GM18499 (cell line): ENCODE data around the gene MDH1B.

Experiments
- ATAC-seq: cut with Tn5 transposase; IDR thresholded peaks from one replicate; pipeline ENCODE4 v1.9.1; 2021; ENCODE audit warnings: moderate number of reproducible peaks; ENCODE audit not compliant: insufficient read depth, unreplicated experiment

The MDH1B gene

GRCh38 chr2:206700156-206700555 lies 65.0 kb downstream of the MDH1B start:
- ATAC-seq = no peak

DNA sequence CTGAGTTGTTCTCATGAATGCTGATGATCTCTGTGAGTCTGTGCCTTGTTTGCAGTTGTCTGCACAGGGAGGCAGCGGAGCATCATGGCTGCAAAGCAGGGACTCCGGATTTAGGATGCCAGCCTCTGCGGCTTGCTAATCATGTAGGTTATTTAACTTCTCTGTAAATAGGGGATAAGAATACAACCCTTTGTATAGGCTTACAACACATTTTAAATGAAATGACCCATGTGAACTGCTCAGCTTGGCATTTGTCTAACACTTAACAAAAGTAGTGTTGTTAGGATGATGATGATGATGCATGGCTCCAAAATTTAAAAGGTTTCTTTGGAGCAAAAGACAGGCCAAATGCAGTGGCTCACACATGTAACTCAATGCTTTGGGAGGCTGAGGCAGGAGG lies 66.3 kb downstream of the MDH1B start:
- no peak for ATAC-seq

DNA sequence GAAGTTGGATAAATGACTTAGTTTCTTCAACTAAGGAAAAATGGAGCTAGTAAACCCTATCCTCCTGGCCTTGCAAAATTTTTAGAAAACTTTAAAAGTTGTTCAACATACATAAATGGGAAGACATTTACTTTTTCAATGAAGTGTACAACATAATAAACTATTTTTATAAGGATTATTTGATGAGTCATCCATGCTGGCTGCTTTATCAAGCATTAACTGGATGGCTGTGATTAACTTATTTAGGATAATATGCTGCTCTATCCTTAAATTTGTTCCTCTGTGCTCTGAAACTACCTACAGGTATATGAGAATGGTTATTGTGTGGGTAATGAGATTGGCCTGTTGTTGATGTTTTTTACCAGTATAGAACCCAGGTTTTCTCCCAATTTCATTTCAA lies 68.2 kb downstream of the MDH1B start:
- no peak for ATAC-seq

GRCh38 chr2:206693399-206694137 lies 71.6 kb downstream of the MDH1B start:
- no peak for ATAC-seq

DNA sequence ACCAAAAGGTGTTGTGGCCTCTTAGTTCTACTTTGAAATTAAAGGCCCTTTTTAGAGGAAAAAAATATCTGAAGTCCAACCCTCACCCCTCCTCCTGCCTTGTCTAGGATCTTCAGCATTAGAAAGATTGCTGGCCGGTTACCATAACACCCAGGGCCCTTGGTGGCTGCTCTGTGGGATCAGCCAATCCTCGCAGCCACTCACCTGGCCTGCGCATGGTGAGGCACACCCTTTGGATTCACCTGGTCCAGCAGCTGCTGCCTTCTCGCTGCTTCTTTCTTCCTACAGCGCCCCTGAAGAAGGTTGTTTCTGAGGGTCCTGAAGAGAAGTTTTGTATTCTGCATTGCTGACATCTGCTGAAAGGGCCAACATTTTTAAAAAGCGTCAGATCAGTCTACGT lies 72.2 kb downstream of the MDH1B start:
- no peak for ATAC-seq

- no peak for ATAC-seq
These were observed 76.1 kb downstream of the MDH1B start for GRCh38 chr2:206688990-206689389.

DNA sequence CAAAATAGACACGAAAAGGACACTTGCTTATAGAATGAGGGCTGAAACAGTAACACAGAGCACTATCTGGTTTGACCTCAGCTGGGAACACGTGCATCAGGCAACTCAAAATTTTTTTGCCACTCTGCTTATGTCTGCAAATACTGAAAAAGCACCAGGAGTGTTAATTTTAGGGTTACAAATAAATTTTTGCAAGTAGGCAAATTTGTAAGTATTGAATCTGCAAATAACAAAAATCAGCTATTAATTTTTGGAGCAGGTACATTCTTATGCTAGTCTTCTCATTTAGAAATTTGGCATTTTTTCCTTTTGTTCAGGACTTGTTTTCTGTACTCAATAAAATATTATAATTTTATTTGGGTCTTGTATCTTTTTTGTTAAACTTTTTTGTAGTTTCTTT lies 76.7 kb downstream of the MDH1B start:
- no peak for ATAC-seq
